GM12873 (cell line): ENCODE results near the gene SLC35D3.
A peak's percentile ranks its signal among the peaks of the same experiment; 100 is the strongest.

ENCODE experiments used
- CTCF ChIP-seq: IDR thresholded peaks from 2 replicates; pipeline ENCODE4 v1.5.1; 2012; ENCODE audit warnings: low read depth, mild to moderate bottlenecking, moderate library complexity, low read length, control low read depth; ENCODE audit not compliant: insufficient read depth; ENCODE audit errors: missing control alignments

Gene SLC35D3

GRCh38 chr6:136962661-136963060 lies 40.6 kb downstream of the SLC35D3 start:
- no peak for TF ChIP-seq CTCF

GRCh38 chr6:136963259-136963658 lies 41.2 kb downstream of the SLC35D3 start:
- no peak for TF ChIP-seq CTCF

GRCh38 chr6:136964398-136964797 lies 42.3 kb downstream of the SLC35D3 start:
- TF ChIP-seq CTCF = no peak

- TF ChIP-seq CTCF = peak; percentile 73
These were observed 46.0 kb downstream of the SLC35D3 start for GRCh38 chr6:136967876-136968752.

- no peak for TF ChIP-seq CTCF
These were observed 46.7 kb downstream of the SLC35D3 start for GRCh38 chr6:136968837-136969236.

- no peak for TF ChIP-seq CTCF
These were observed 47.3 kb downstream of the SLC35D3 start for GRCh38 chr6:136969433-136969832.

GRCh38 chr6:136969930-136970329 lies 47.8 kb downstream of the SLC35D3 start:
- no peak for TF ChIP-seq CTCF
